Activated naive CD4-positive, alpha-beta T cell treated with anti-CD3 and anti-CD28 coated beads for 36 hours (primary cell): Measurements from ENCODE around the gene FHIT. TPM values are rescaled to one million over a fixed set of nuclear protein-coding genes. Genes with fewer than 3 reads are reported as not detected.

ENCODE experiments used
- CTCF ChIA-PET: fragments of 350-600 bp; sonication (Branson Sonifier 250); formaldehyde crosslinking; loops from one replicate; lab custom pipeline; 2021; ENCODE audit warnings: antibody characterized with exemption; lab: Charles Lee
- DNase-seq: peaks from one replicate; pipeline ENCODE4 v3.0.0-alpha.2; 2020
- H3K27ac Mint-ChIP-seq: one replicate; pipeline ENCODE4 v1.8.0; 2021; ENCODE audit warnings: mild to moderate bottlenecking, mixed read lengths
- H3K27me3 Mint-ChIP-seq: one replicate; pipeline ENCODE4 v1.8.0; 2021; ENCODE audit warnings: low read depth, mixed read lengths
- H3K36me3 Mint-ChIP-seq: one replicate; pipeline ENCODE4 v1.8.0; 2021; ENCODE audit warnings: low read depth, mixed read lengths
- H3K4me1 Mint-ChIP-seq: one replicate; pipeline ENCODE4 v1.8.0; 2021; ENCODE audit warnings: low read depth, mixed read lengths
- H3K4me3 Mint-ChIP-seq: one replicate; pipeline ENCODE4 v1.8.0; 2021; ENCODE audit warnings: mild to moderate bottlenecking, moderate library complexity, mixed read lengths
- H3K9me3 Mint-ChIP-seq: one replicate; pipeline ENCODE4 v1.8.0; 2021; ENCODE audit warnings: mixed read lengths
- intact Hi-C: fragments of 100-400 bp; cut with micrococcal nuclease; formaldehyde crosslinking; loops from one replicate; pipeline ENCODE4 v1.15.1; 2023
- total RNA-seq, 2 experiments: library from RNA; stranded (reverse); gene quantifications; one replicate each; pipeline ENCODE4 v1.2.3, GENCODE V29; 2021

Gene FHIT
- total RNA-seq, 2 experiments from 2014 or later, result 20.2 to 22.7 TPM

- no peak for DNase-seq
- no peak overlapping the region for H3K4me3 Mint-ChIP-seq
- no peaks in the 10 kb centered on the region for H3K9me3 Mint-ChIP-seq
- intact Hi-C loops, result no loop called here
- peaks cover 50% of the 10 kb centered on the region for H3K4me1 Mint-ChIP-seq
- no peaks in the 10 kb centered on the region for H3K27me3 Mint-ChIP-seq
- CTCF ChIA-PET, result interaction anchor here (0.6 to 1.2 kb wide), 2 partner anchors 59 to 558 kb away, joined by 3 to 4 read pairs; no protein-coding TSS in a partner anchor
- no peak overlapping the region for H3K27ac Mint-ChIP-seq
- peaks cover 13% of the 10 kb centered on the region for H3K36me3 Mint-ChIP-seq
These were observed 1457.3 kb downstream of the FHIT start for GRCh38 chr3:59793976-59794375.

- H3K9me3 Mint-ChIP-seq, result no peaks in the 10 kb centered on the region
- intact Hi-C loops, result no loop called here
- CTCF ChIA-PET, result interaction anchor here (0.7 to 0.8 kb wide), 2 partner anchors 20 to 217 kb away, joined by 3 read pairs; no protein-coding TSS in a partner anchor
- DNase-seq, result no peak
- no peak overlapping the region for H3K4me3 Mint-ChIP-seq
- no peak overlapping the region for H3K27ac Mint-ChIP-seq
- peaks cover 19% of the 10 kb centered on the region for H3K36me3 Mint-ChIP-seq
- H3K4me1 Mint-ChIP-seq, result peaks cover 55% of the 10 kb centered on the region
- H3K27me3 Mint-ChIP-seq, result no peaks in the 10 kb centered on the region
These were observed 1459.4 kb downstream of the FHIT start for GRCh38 chr3:59791774-59792308.

GRCh38 chr3:59790241-59790640 is 1461.0 kb downstream of the FHIT start:
- H3K27ac Mint-ChIP-seq, result no peak overlapping the region
- H3K27me3 Mint-ChIP-seq, result no peaks in the 10 kb centered on the region
- CTCF ChIA-PET, result interaction anchor here (1.0 to 1.2 kb wide), 3 partner anchors 9 to 67 kb away, joined by 3 to 4 read pairs (median 3); no protein-coding TSS in a partner anchor
- peaks cover 22% of the 10 kb centered on the region for H3K36me3 Mint-ChIP-seq
- no peaks in the 10 kb centered on the region for H3K9me3 Mint-ChIP-seq
- no peak for DNase-seq
- intact Hi-C loops, result no loop called here
- H3K4me1 Mint-ChIP-seq, result peaks cover 47% of the 10 kb centered on the region
- no peak overlapping the region for H3K4me3 Mint-ChIP-seq

- H3K27me3 Mint-ChIP-seq, result no peaks in the 10 kb centered on the region
- intact Hi-C loops, result no loop called here
- CTCF ChIA-PET, result no interaction called here
These were observed 1462.5 kb downstream of the FHIT start for GRCh38 chr3:59788801-59789200.

GRCh38 chr3:59788133-59788532 is 1463.1 kb downstream of the FHIT start:
- Mint-ChIP-seq H3K27ac (peak overlapping the region; percentile 31), H3K9me3 (peaks cover 1% of the 10 kb centered on the region), H3K27me3 (no peaks in the 10 kb centered on the region), H3K4me1 (peaks cover 55% of the 10 kb centered on the region), H3K36me3 (peaks cover 19% of the 10 kb centered on the region), H3K4me3 (no peak overlapping the region)
- intact Hi-C loops, result no loop called here
- CTCF ChIA-PET, result no interaction called here
- no peak for DNase-seq

More at GRCh38 chr3:59788801-59789200, 1462.5 kb downstream of the FHIT start:
- Mint-ChIP-seq H3K4me1 (peaks cover 52% of the 10 kb centered on the region), H3K9me3 (peaks cover 1% of the 10 kb centered on the region), H3K27ac (no peak overlapping the region), H3K4me3 (no peak overlapping the region), H3K36me3 (peaks cover 18% of the 10 kb centered on the region)
- DNase-seq, result no peak

GRCh38 chr3:59786374-59786773 is 1464.9 kb downstream of the FHIT start:
- H3K4me1 Mint-ChIP-seq, result peaks cover 49% of the 10 kb centered on the region
- CTCF ChIA-PET, result no interaction called here
- H3K36me3 Mint-ChIP-seq, result peaks cover 24% of the 10 kb centered on the region
- intact Hi-C loops, result no loop called here
- no peaks in the 10 kb centered on the region for H3K27me3 Mint-ChIP-seq
- H3K9me3 Mint-ChIP-seq, result peaks cover 1% of the 10 kb centered on the region
- no peak overlapping the region for H3K27ac Mint-ChIP-seq
- no peak for DNase-seq
- no peak overlapping the region for H3K4me3 Mint-ChIP-seq

- CTCF ChIA-PET, result no interaction called here
- no peak overlapping the region for H3K27ac Mint-ChIP-seq
- H3K36me3 Mint-ChIP-seq, result peaks cover 33% of the 10 kb centered on the region
- intact Hi-C loops, result no loop called here
- H3K27me3 Mint-ChIP-seq, result no peaks in the 10 kb centered on the region
- H3K4me3 Mint-ChIP-seq, result no peak overlapping the region
- DNase-seq, result no peak
- H3K9me3 Mint-ChIP-seq, result peaks cover 1% of the 10 kb centered on the region
- H3K4me1 Mint-ChIP-seq, result peaks cover 36% of the 10 kb centered on the region
These were observed 1467.1 kb downstream of the FHIT start for GRCh38 chr3:59784164-59784563.

- CTCF ChIA-PET, result no interaction called here
- Mint-ChIP-seq H3K27ac (no peak overlapping the region), H3K4me1 (peaks cover 35% of the 10 kb centered on the region), H3K27me3 (no peaks in the 10 kb centered on the region), H3K36me3 (peaks cover 33% of the 10 kb centered on the region), H3K4me3 (no peak overlapping the region), H3K9me3 (peaks cover 1% of the 10 kb centered on the region)
- intact Hi-C loops, result loop anchor here (1.0 to 2.0 kb wide), 2 partner anchors 26 to 73 kb away; no protein-coding TSS in a partner anchor
- peak; percentile 61 for DNase-seq
These were observed 1467.7 kb downstream of the FHIT start for GRCh38 chr3:59783468-59783988.

- no peak for DNase-seq
- peaks cover 27% of the 10 kb centered on the region for H3K36me3 Mint-ChIP-seq
- intact Hi-C loops, result loop anchor here (1.0 to 2.0 kb wide), 2 partner anchors 25 to 74 kb away; no protein-coding TSS in a partner anchor
- H3K4me3 Mint-ChIP-seq, result no peak overlapping the region
- H3K4me1 Mint-ChIP-seq, result peaks cover 37% of the 10 kb centered on the region
- CTCF ChIA-PET, result no interaction called here
- H3K27me3 Mint-ChIP-seq, result no peaks in the 10 kb centered on the region
- peaks cover 1% of the 10 kb centered on the region for H3K9me3 Mint-ChIP-seq
- no peak overlapping the region for H3K27ac Mint-ChIP-seq
These were observed 1468.6 kb downstream of the FHIT start for GRCh38 chr3:59782664-59783063.

GRCh38 chr3:59780209-59780608 is 1471.0 kb downstream of the FHIT start:
- intact Hi-C loops, result no loop called here

GRCh38 chr3:59779260-59779659 is 1472.0 kb downstream of the FHIT start:
- H3K27me3 Mint-ChIP-seq, result no peaks in the 10 kb centered on the region
- no peak for DNase-seq
- H3K36me3 Mint-ChIP-seq, result peaks cover 16% of the 10 kb centered on the region
- peaks cover 54% of the 10 kb centered on the region for H3K4me1 Mint-ChIP-seq
- no peak overlapping the region for H3K4me3 Mint-ChIP-seq
- CTCF ChIA-PET, result interaction anchor here (0.8 kb wide), 1 partner anchor 23 kb away, joined by 3 read pairs; no protein-coding TSS in a partner anchor
- no peak overlapping the region for H3K27ac Mint-ChIP-seq
- no peaks in the 10 kb centered on the region for H3K9me3 Mint-ChIP-seq
- intact Hi-C loops, result no loop called here

More at GRCh38 chr3:59780209-59780608, 1471.0 kb downstream of the FHIT start:
- CTCF ChIA-PET, result no interaction called here
- Mint-ChIP-seq H3K27me3 (no peaks in the 10 kb centered on the region), H3K9me3 (peaks cover 1% of the 10 kb centered on the region), H3K27ac (no peak overlapping the region), H3K4me1 (peaks cover 55% of the 10 kb centered on the region), H3K4me3 (no peak overlapping the region), H3K36me3 (peaks cover 18% of the 10 kb centered on the region)
- no peak for DNase-seq

- no peak for DNase-seq
- H3K27me3 Mint-ChIP-seq, result no peaks in the 10 kb centered on the region
- H3K36me3 Mint-ChIP-seq, result peaks cover 14% of the 10 kb centered on the region
- H3K4me3 Mint-ChIP-seq, result no peak overlapping the region
- CTCF ChIA-PET, result no interaction called here
- peaks cover 55% of the 10 kb centered on the region for H3K4me1 Mint-ChIP-seq
- H3K27ac Mint-ChIP-seq, result peak overlapping the region; percentile 57
- intact Hi-C loops, result no loop called here
- no peaks in the 10 kb centered on the region for H3K9me3 Mint-ChIP-seq
These were observed 1473.6 kb downstream of the FHIT start for GRCh38 chr3:59777667-59778077.

- Mint-ChIP-seq H3K36me3 (peaks cover 10% of the 10 kb centered on the region), H3K4me3 (no peak overlapping the region), H3K27me3 (no peaks in the 10 kb centered on the region), H3K9me3 (no peaks in the 10 kb centered on the region), H3K27ac (no peak overlapping the region), H3K4me1 (peaks cover 57% of the 10 kb centered on the region)
- intact Hi-C loops, result no loop called here
- no peak for DNase-seq
- CTCF ChIA-PET, result no interaction called here
These were observed 1474.2 kb downstream of the FHIT start for GRCh38 chr3:59777066-59777465.
